HG02623 (cell line): ENCODE measurements around the gene TSHZ3.

Experiments
- ATAC-seq: cut with Tn5 transposase; IDR thresholded peaks from one replicate; pipeline ENCODE4 v1.9.1; 2021; ENCODE audit warnings: moderate library complexity; ENCODE audit not compliant: unreplicated experiment

The TSHZ3 gene

GRCh38 chr19:31339411-31339810, 9.8 kb downstream of the TSHZ3 start:
- no peak for ATAC-seq

- ATAC-seq = no peak
Observed at GRCh38 chr19:31338069-31338776, 11.0 kb downstream of the TSHZ3 start.

- no peak for ATAC-seq
Observed at GRCh38 chr19:31337008-31337914, 12.0 kb downstream of the TSHZ3 start.

GRCh38 chr19:31335716-31336115, 13.5 kb downstream of the TSHZ3 start:
- no peak for ATAC-seq

- no peak for ATAC-seq
Observed at GRCh38 chr19:31334849-31335624, 14.2 kb downstream of the TSHZ3 start.

- no peak for ATAC-seq
Observed at GRCh38 chr19:31334101-31334848, 15.0 kb downstream of the TSHZ3 start.

- no peak for ATAC-seq
Observed at GRCh38 chr19:31332096-31332495, 17.1 kb downstream of the TSHZ3 start.

- no peak for ATAC-seq
Observed at GRCh38 chr19:31331536-31331935, 17.7 kb downstream of the TSHZ3 start.

- no peak for ATAC-seq
Observed at GRCh38 chr19:31330761-31331160, 18.5 kb downstream of the TSHZ3 start.

GRCh38 chr19:31330237-31330636, 19.0 kb downstream of the TSHZ3 start:
- no peak for ATAC-seq

- no peak for ATAC-seq
Observed at GRCh38 chr19:31329819-31330218, 19.4 kb downstream of the TSHZ3 start.

GRCh38 chr19:31328238-31328637, 21.0 kb downstream of the TSHZ3 start:
- no peak for ATAC-seq

- no peak for ATAC-seq
Observed at GRCh38 chr19:31326329-31327028, 22.8 kb downstream of the TSHZ3 start.

- ATAC-seq = no peak
Observed at GRCh38 chr19:31325342-31325741, 23.9 kb downstream of the TSHZ3 start.

- no peak for ATAC-seq
Observed at GRCh38 chr19:31319465-31319864, 29.8 kb downstream of the TSHZ3 start.

- ATAC-seq = no peak
Observed at GRCh38 chr19:31318790-31319425, 30.3 kb downstream of the TSHZ3 start.

- ATAC-seq = no peak
Observed at GRCh38 chr19:31317570-31317969, 31.7 kb downstream of the TSHZ3 start.

- ATAC-seq = no peak
Observed at GRCh38 chr19:31317093-31317492, 32.1 kb downstream of the TSHZ3 start.

- no peak for ATAC-seq
Observed at GRCh38 chr19:31316201-31316951, 32.9 kb downstream of the TSHZ3 start.
